ENCODE results near the gene IL6.

- TF ChIP-seq CTCF (IDR thresholded peaks at IDR 0.05 in 8 of 11, conservative IDR thresholded peaks at IDR 0.05 in 3 of 11) (peak in 10 of 11 experiments; percentile 39 to 72 (median 58)), POLR2A (IDR thresholded peaks at IDR 0.05) (peak in 1 of 3 donors; percentile 7), POLR2AphosphoS5 (IDR thresholded peaks at IDR 0.05) (no peak)
These were observed 574 bp upstream of the IL6 start for GRCh38 chr7:22726345-22726906.

Data from spleen (tissue), 7 donors.